ENCODE data around the gene TWF2. TPM values are rescaled to one million over a fixed set of nuclear protein-coding genes. Genes with fewer than 3 reads are reported as not detected.

TWF2 gene
- total and polyA plus RNA-seq, 2 of the 13 experiments (the other 11 are each of a cell fraction or from before 2014, with no cell fraction given) = 45.5 to 108 TPM

DNA sequence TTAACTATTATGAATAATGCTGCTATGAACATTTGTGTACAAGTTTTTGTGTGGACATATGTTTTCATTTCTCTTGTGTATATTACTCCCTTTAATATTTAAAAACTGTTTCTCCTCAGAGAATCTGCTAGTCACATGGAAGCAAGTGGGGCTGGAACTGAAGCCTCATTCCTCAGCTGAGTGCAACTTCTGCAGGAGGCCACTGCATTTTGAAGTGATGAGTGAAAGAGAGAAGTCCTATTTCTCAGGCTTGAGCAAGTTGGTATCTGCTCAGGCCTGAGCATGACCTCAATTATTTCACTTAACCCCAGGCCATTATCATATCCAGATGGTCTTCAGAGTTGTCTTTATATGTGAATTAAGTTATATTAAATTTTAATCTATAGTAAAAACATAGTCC, 25.1 kb downstream of the TWF2 start (continued):
- TF ChIP-seq MXD4 (CRISPR knock-in tag; IDR thresholded peaks at IDR 0.05) (no peak), IRF9 (CRISPR knock-in tag; IDR thresholded peaks at IDR 0.05; ENCODE audit: borderline replicate concordance) (no peak), ZBTB3 (CRISPR knock-in tag; IDR thresholded peaks at IDR 0.05; ENCODE audit: borderline replicate concordance, low read depth) (no peak), ETV6 (CRISPR knock-in tag; conservative IDR thresholded peaks at IDR 0.05) (no peak)

GRCh38 chr3:52213005-52213404, 26.0 kb downstream of the TWF2 start:
- intact Hi-C loops (cut with micrococcal nuclease; ENCODE audit: unreplicated experiment) = no loop called here
- FAIRE-seq (no peak), DNase-seq (ENCODE audit: low spot score) (no peak), ATAC-seq (no peak)
- Histone ChIP-seq H3K4me2 (ENCODE audit: low read depth, low read length) (no peak overlapping the region), H3K36me3 (replicated peaks in 1 of 2; ENCODE audit: control insufficient read depth in 1 of 2, insufficient read depth in 2 of 2, low read length in 2 of 2) (peaks cover 20 to 56% of the 10 kb centered on the region in 2 experiments; a peak in 4 of 5 replicates), H3K9ac (ENCODE audit: insufficient read depth, low read depth, low read length) (no peak overlapping the region), H3K4me1 (ENCODE audit: insufficient read depth, low read length) (peaks cover 66% of the 10 kb centered on the region), H3K9me3 (ENCODE audit: low read length) (no peaks in the 10 kb centered on the region), H3K27ac (ENCODE audit: extremely low read length, insufficient read depth, low read length) (no peak overlapping the region), H3K27me3 (ENCODE audit: control insufficient read depth in 1 of 2, insufficient read depth in 2 of 2, low read length in 2 of 2) (no peaks in the 10 kb centered on the region), H2AFZ (ENCODE audit: low read length) (no peak overlapping the region), H3K79me2 (ENCODE audit: insufficient read depth, low read length) (no peaks in the 10 kb centered on the region), H3K4me3 (replicated peaks in 1 of 3; ENCODE audit: insufficient read depth in 1 of 3, low read depth in 2 of 3, low read length in 3 of 3) (no peak overlapping the region), H4K20me1 (ENCODE audit: insufficient read depth, low read length) (no peaks in the 10 kb centered on the region)
- BruUV-seq (replicated peaks) = no TSS peak
- in situ Hi-C loops (cut with HindIII; ENCODE audit: extremely low pct_ligation_motif_present, low pct_unique_long_range_greater_than_20kb) = no loop called here
- ChIA-PET CTCF (ENCODE audit: low intra/inter-chr PET ratio, low total read pairs) (no interaction called here), POLR2A (no interaction called here)
- WGBS (ENCODE audit: low lambda C conversion rate) = 72% methylated on average over 8 of the region's 8 CpGs
- no peak for TF ChIP-seq ZNF30 (CRISPR knock-in tag; IDR thresholded peaks at IDR 0.05)
- no peak for TF ChIP-seq ZNF605 (CRISPR knock-in tag; IDR thresholded peaks at IDR 0.05)
- TF ChIP-seq, protein P1, sequence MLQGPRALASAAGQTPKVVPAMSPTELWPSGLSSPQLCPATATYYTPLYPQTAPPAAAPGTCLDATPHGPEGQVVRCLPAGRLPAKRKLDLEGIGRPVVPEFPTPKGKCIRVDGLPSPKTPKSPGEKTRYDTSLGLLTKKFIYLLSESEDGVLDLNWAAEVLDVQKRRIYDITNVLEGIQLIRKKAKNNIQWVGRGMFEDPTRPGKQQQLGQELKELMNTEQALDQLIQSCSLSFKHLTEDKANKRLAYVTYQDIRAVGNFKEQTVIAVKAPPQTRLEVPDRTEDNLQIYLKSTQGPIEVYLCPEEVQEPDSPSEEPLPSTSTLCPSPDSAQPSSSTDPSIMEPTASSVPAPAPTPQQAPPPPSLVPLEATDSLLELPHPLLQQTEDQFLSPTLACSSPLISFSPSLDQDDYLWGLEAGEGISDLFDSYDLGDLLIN (CRISPR knock-in tag; IDR thresholded peaks at IDR 0.05; ENCODE audit: borderline replicate concordance) = no peak
- TF ChIP-seq STAT5B (CRISPR knock-in tag; IDR thresholded peaks at IDR 0.05) = no peak
- TF ChIP-seq, protein P2, sequence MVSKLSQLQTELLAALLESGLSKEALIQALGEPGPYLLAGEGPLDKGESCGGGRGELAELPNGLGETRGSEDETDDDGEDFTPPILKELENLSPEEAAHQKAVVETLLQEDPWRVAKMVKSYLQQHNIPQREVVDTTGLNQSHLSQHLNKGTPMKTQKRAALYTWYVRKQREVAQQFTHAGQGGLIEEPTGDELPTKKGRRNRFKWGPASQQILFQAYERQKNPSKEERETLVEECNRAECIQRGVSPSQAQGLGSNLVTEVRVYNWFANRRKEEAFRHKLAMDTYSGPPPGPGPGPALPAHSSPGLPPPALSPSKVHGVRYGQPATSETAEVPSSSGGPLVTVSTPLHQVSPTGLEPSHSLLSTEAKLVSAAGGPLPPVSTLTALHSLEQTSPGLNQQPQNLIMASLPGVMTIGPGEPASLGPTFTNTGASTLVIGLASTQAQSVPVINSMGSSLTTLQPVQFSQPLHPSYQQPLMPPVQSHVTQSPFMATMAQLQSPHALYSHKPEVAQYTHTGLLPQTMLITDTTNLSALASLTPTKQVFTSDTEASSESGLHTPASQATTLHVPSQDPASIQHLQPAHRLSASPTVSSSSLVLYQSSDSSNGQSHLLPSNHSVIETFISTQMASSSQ (IDR thresholded peaks at IDR 0.05; ENCODE audit: low read depth) = no peak
- TF ChIP-seq, protein P2 (CRISPR knock-in tag; IDR thresholded peaks at IDR 0.05; ENCODE audit: borderline replicate concordance) = no peak
